Keratinocyte (primary cell): Measurements from ENCODE around the gene CD3D. TPM values are rescaled to one million over a fixed set of nuclear protein-coding genes. Genes with fewer than 3 reads are reported as not detected.

Experiments
- DNase-seq: peaks from one replicate; pipeline ENCODE4 v3.0.0-alpha.2; 2011; ENCODE audit warnings: low read depth, missing footprints, low spot score
- FAIRE-seq: peaks from 2 replicates; lab custom pipeline; 2011; peaks lifted over from hg19 to GRCh38; lab: Jason Lieb, UNC
- H2AFZ ChIP-seq: 2 replicates; pipeline ENCODE4 v1.6.0; 2012; ENCODE audit warnings: low read length, control low read depth, inconsistent platforms; ENCODE audit not compliant: control insufficient read depth
- H3K27ac ChIP-seq: 2 replicates; pipeline ENCODE4 v1.5.1; 2011; ENCODE audit warnings: low read length; ENCODE audit not compliant: control insufficient read depth, insufficient read depth
- H3K27me3 ChIP-seq: 3 replicates; pipeline ENCODE4 v1.6.0; 2011; ENCODE audit warnings: low read length; ENCODE audit not compliant: control insufficient read depth, insufficient read depth; ENCODE audit errors: extremely low read depth
- H3K36me3 ChIP-seq, 2 experiments: 2 replicates in 1 of 2; 3 replicates in 1 of 2; pipeline ENCODE4 v1.5.1; 2011; ENCODE audit warnings: low read length in 2 of 2, mild to moderate bottlenecking in 1 of 2; ENCODE audit not compliant: control insufficient read depth in 2 of 2, insufficient read depth in 2 of 2; ENCODE audit errors: extremely low read depth in 1 of 2
- H3K4me1 ChIP-seq: 3 replicates; pipeline ENCODE4 v1.5.1; 2011; ENCODE audit warnings: low read length; ENCODE audit not compliant: control insufficient read depth, insufficient read depth; ENCODE audit errors: extremely low read depth
- H3K4me2 ChIP-seq: 3 replicates; pipeline ENCODE4 v1.6.0; 2011; ENCODE audit warnings: low read depth, low read length; ENCODE audit not compliant: control insufficient read depth, insufficient read depth; ENCODE audit errors: extremely low read depth
- H3K4me3 ChIP-seq, 3 experiments: fragments of 200-600 bp in 1 of 3; sonication (generic) in 1 of 3; 2 replicates in 2 of 3; 3 replicates in 1 of 3; pipeline ENCODE4 v1.5.1; 2011 to 2016; ENCODE audit warnings: low read length in 3 of 3, mild to moderate bottlenecking in 3 of 3, control low read depth in 2 of 3, inconsistent platforms in 1 of 3, low read depth in 1 of 3, mixed read lengths in 1 of 3, mixed run types in 1 of 3, moderate library complexity in 1 of 3; ENCODE audit not compliant: control insufficient read depth in 2 of 3, insufficient read depth in 2 of 3; ENCODE audit errors: extremely low read depth in 1 of 3
- H3K79me2 ChIP-seq: 2 replicates; pipeline ENCODE4 v1.6.0; 2012; ENCODE audit warnings: low read length; ENCODE audit not compliant: control insufficient read depth, insufficient read depth
- H3K9ac ChIP-seq: 3 replicates; pipeline ENCODE4 v1.6.0; 2011; ENCODE audit warnings: low read length; ENCODE audit not compliant: control insufficient read depth, insufficient read depth; ENCODE audit errors: extremely low read depth
- H3K9me1 ChIP-seq: 3 replicates; pipeline ENCODE4 v1.6.0; 2011; ENCODE audit warnings: low read length; ENCODE audit not compliant: control insufficient read depth, insufficient read depth; ENCODE audit errors: extremely low read depth
- H3K9me3 ChIP-seq: 2 replicates; pipeline ENCODE4 v1.5.1; 2012; ENCODE audit warnings: low read depth, low read length; ENCODE audit not compliant: control insufficient read depth
- H4K20me1 ChIP-seq: 3 replicates; pipeline ENCODE4 v1.6.0; 2011; ENCODE audit warnings: low read length; ENCODE audit not compliant: control insufficient read depth, insufficient read depth; ENCODE audit errors: extremely low read depth
- CTCF ChIP-seq, 3 experiments: IDR thresholded peaks in 1 of 3; conservative IDR thresholded peaks in 1 of 3; optimal IDR thresholded peaks in 1 of 3; 2 replicates in 2 of 3; 3 replicates in 1 of 3; pipeline versions ENCODE3 to v1.5.1; 2011; ENCODE audit warnings: low read length in 3 of 3, mild to moderate bottlenecking in 3 of 3, moderate library complexity in 2 of 3, control low read depth in 1 of 3, inconsistent platforms in 1 of 3; ENCODE audit not compliant: insufficient read depth in 2 of 3; ENCODE audit errors: extremely low read depth in 1 of 3
- EZH2 ChIP-seq: IDR thresholded peaks from one replicate; pipeline ENCODE4 v1.6.1; 2012; ENCODE audit warnings: inconsistent platforms, mild to moderate bottlenecking, low read length, moderate library complexity
- dilution Hi-C: fragments of 300-500 bp; cut with MboI; formaldehyde crosslinking; loops from one replicate; pipeline ENCODE4 v1.7.0; 2020; ENCODE audit warnings: low sequenced_read_pairs; ENCODE audit not compliant: extremely low pct_ligation_motif_present
- polyA plus RNA-seq, 5 experiments: library from polyadenylated mRNA; depleted of rRNA in 3 of 5; stranded (reverse) in 3 of 5; stranded (forward) in 1 of 5; unstranded in 1 of 5; fragments of >200 nt; gene quantifications; 1 replicate in 1 of 5; 2 replicates in 3 of 5; 3 replicates in 1 of 5; pipeline versions ENCODE4 v1.2.1 to v1.2.3, GENCODE V29; 2011 to 2012; ENCODE audit warnings: missing spikeins in 2 of 5, low read depth in 1 of 5, low replicate concordance in 1 of 5

The CD3D gene
- polyA plus RNA-seq, 1 donor (not counting 4 experiments of a cell fraction or from before 2014, with no cell fraction given): not detected

GRCh38 chr11:118318581-118319336, 23.7 kb downstream of the CD3D start:
- no peak for FAIRE-seq
- dilution Hi-C loops: no loop called here
- peaks cover 14% of the 10 kb centered on the region for H3K4me1 ChIP-seq

GRCh38 chr11:118318124-118318523, 24.4 kb downstream of the CD3D start:
- Histone ChIP-seq H2AFZ (no peak overlapping the region), H3K79me2 (no peaks in the 10 kb centered on the region), H3K9me1 (no peaks in the 10 kb centered on the region), H3K4me3 (no peak overlapping the region), H3K27ac (no peak overlapping the region), H3K4me1 (peaks cover 14% of the 10 kb centered on the region), H3K27me3 (peaks cover 9% of the 10 kb centered on the region), H3K9me3 (no peaks in the 10 kb centered on the region), H4K20me1 (no peaks in the 10 kb centered on the region), H3K36me3 (no peaks in the 10 kb centered on the region), H3K4me2 (no peak overlapping the region), H3K9ac (no peak overlapping the region)
- dilution Hi-C loops: no loop called here
- TF ChIP-seq CTCF (optimal IDR thresholded peaks at IDR 0.05 in 1 of 3, IDR thresholded peaks at IDR 0.05 in 1 of 3, conservative IDR thresholded peaks at IDR 0.05 in 1 of 3; ENCODE audit: extremely low read depth in 1 of 3, insufficient read depth in 2 of 3, low read length in 3 of 3): no peak
- no peak for TF ChIP-seq EZH2
- DNase-seq: no peak
- no peak for FAIRE-seq

More at GRCh38 chr11:118318581-118319336, 23.7 kb downstream of the CD3D start:
- Histone ChIP-seq H3K79me2 (no peaks in the 10 kb centered on the region), H3K36me3 (no peaks in the 10 kb centered on the region), H4K20me1 (no peaks in the 10 kb centered on the region), H3K4me2 (no peak overlapping the region), H3K9me3 (no peaks in the 10 kb centered on the region), H3K9ac (no peak overlapping the region), H3K27ac (no peak overlapping the region), H2AFZ (no peak overlapping the region), H3K27me3 (peaks cover 9% of the 10 kb centered on the region), H3K4me3 (no peak overlapping the region), H3K9me1 (no peaks in the 10 kb centered on the region)
- DNase-seq: no peak
- TF ChIP-seq CTCF (optimal IDR thresholded peaks at IDR 0.05 in 1 of 3, IDR thresholded peaks at IDR 0.05 in 1 of 3, conservative IDR thresholded peaks at IDR 0.05 in 1 of 3; ENCODE audit: extremely low read depth in 1 of 3, insufficient read depth in 2 of 3, low read length in 3 of 3) (no peak), EZH2 (no peak)
